Nephron (organoid): Measurements from ENCODE around the gene MYOZ3.

Experiments
- H3K27ac Mint-ChIP-seq, 3 experiments: 2 replicates each; pipeline ENCODE4 v1.8.0; 2020; ENCODE audit warnings: mixed read lengths in 3 of 3, mild to moderate bottlenecking in 2 of 3, moderate library complexity in 1 of 3
- H3K27me3 Mint-ChIP-seq: 2 replicates; pipeline ENCODE4 v1.8.0; 2021; ENCODE audit warnings: low read depth, mild to moderate bottlenecking, moderate library complexity, mixed read lengths
- H3K36me3 Mint-ChIP-seq: 2 replicates; pipeline ENCODE4 v1.8.0; 2020; ENCODE audit warnings: low read depth, mixed read lengths
- H3K4me1 Mint-ChIP-seq: 2 replicates; pipeline ENCODE4 v1.8.0; 2020; ENCODE audit warnings: mixed read lengths
- H3K4me3 Mint-ChIP-seq, 3 experiments: 2 replicates each; pipeline ENCODE4 v1.8.0; 2020; ENCODE audit warnings: mild to moderate bottlenecking in 3 of 3, mixed read lengths in 3 of 3, moderate library complexity in 2 of 3
- H3K9me3 Mint-ChIP-seq: 2 replicates; pipeline ENCODE4 v1.8.0; 2020; ENCODE audit warnings: mixed read lengths
- TF ChIP-seq, protein P1 (sequence below), 3 experiments: fragments of 200-600 bp; sonication (generic); IDR thresholded peaks; one replicate each; pipeline ENCODE4 v1.5.0; 2021; ENCODE audit warnings: antibody characterized with exemption in 3 of 3; ENCODE audit not compliant: unreplicated experiment in 3 of 3

The MYOZ3 gene

DNA sequence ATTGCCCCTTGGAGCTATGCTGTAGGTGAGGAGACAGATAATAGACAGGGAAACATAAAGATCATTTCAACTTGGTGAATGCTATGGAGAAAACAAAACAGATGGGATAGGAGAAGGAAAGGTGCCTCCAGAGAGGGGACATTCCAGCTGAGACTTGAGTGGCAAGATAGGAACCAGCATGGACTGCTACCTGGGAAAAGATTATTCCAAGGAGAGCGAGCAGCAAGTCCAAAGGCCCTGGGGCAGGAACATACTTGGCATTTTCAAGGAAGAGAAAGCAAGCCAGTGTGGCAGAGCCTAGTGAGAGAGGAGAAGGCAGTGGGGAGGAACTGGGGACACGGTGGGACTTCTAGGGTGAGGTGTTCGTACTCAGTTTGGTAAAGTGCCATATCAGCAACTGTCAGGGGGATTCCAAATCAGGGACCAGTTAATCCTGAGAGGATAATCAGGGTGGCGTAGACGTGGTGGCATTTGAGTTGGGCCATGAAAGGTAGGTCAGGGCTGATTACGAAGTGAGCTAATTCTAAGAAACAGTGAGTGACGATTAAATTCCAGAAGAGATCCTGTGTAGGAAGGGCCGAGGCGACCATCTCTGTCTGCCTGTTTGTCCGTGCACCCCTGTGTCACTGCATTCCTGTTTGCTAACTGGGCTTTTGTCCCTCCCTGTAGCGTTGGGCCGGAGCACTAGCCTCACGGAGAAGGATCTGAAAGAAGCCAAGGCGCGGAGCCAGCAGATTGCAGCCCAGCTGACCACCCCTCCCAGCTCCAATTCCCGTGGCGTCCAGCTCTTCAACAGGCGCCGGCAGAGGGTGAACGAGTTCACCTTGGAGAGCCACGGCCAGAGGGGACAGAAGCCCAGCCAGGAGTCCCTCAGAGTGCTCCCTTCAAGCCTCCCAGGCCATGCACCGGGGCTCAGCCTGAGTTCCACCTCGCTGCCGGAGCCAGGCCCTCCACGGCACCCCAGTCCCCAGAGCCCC, 13.5 kb upstream of the MYOZ3 start:
- TF ChIP-seq, protein P1, sequence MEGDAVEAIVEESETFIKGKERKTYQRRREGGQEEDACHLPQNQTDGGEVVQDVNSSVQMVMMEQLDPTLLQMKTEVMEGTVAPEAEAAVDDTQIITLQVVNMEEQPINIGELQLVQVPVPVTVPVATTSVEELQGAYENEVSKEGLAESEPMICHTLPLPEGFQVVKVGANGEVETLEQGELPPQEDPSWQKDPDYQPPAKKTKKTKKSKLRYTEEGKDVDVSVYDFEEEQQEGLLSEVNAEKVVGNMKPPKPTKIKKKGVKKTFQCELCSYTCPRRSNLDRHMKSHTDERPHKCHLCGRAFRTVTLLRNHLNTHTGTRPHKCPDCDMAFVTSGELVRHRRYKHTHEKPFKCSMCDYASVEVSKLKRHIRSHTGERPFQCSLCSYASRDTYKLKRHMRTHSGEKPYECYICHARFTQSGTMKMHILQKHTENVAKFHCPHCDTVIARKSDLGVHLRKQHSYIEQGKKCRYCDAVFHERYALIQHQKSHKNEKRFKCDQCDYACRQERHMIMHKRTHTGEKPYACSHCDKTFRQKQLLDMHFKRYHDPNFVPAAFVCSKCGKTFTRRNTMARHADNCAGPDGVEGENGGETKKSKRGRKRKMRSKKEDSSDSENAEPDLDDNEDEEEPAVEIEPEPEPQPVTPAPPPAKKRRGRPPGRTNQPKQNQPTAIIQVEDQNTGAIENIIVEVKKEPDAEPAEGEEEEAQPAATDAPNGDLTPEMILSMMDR (IDR thresholded peaks at IDR 0.05; ENCODE audit: unreplicated experiment in 3 of 3) = no peak
- no peaks in the 10 kb centered on the region for H3K9me3 Mint-ChIP-seq
- peaks cover 31% of the 10 kb centered on the region for H3K36me3 Mint-ChIP-seq
- peak overlapping the region; percentile 77 to 91 (median 86) for H3K27ac Mint-ChIP-seq
- peak overlapping the region; percentile 2 to 33 (median 6) for H3K4me3 Mint-ChIP-seq
- peaks cover 75% of the 10 kb centered on the region for H3K4me1 Mint-ChIP-seq
- no peaks in the 10 kb centered on the region for H3K27me3 Mint-ChIP-seq

DNA sequence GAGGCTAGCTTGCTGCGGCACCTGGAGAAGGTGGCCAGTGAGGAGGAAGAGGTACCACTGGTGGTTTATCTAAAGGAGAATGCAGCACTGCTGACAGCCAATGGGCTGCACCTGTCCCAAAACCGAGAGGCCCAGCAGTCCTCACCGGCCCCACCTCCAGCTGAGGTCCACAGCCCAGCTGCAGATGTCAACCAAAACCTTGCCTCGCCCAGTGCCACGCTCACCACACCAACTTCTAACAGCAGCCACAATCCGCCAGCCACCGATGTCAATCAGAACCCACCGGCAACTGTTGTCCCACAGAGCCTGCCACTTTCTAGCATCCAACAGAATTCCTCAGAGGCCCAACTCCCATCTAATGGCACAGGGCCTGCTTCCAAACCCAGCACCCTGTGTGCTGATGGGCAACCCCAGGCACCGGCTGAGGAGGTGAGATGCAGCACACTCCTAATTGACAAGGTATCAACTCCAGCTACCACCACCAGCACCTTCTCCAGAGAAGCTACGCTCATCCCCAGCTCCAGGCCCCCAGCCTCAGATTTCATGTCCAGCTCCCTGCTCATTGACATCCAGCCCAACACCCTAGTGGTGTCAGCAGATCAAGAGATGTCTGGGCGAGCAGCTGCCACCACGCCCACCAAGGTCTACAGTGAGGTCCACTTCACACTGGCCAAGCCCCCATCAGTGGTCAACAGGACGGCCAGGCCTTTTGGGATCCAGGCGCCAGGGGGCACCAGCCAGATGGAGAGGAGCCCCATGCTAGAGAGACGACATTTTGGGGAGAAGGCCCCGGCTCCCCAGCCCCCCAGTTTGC, 12.6 kb upstream of the MYOZ3 start:
- peaks cover 26% of the 10 kb centered on the region for H3K36me3 Mint-ChIP-seq
- H3K4me3 Mint-ChIP-seq = peak overlapping the region in 2 of 3 experiments; percentile 27 to 42
- peaks cover 75% of the 10 kb centered on the region for H3K4me1 Mint-ChIP-seq
- TF ChIP-seq, protein P1 (IDR thresholded peaks at IDR 0.05; ENCODE audit: unreplicated experiment in 3 of 3) = no peak
- peak overlapping the region; percentile 79 to 91 (median 83) for H3K27ac Mint-ChIP-seq
- H3K27me3 Mint-ChIP-seq = no peaks in the 10 kb centered on the region
- no peaks in the 10 kb centered on the region for H3K9me3 Mint-ChIP-seq

DNA sequence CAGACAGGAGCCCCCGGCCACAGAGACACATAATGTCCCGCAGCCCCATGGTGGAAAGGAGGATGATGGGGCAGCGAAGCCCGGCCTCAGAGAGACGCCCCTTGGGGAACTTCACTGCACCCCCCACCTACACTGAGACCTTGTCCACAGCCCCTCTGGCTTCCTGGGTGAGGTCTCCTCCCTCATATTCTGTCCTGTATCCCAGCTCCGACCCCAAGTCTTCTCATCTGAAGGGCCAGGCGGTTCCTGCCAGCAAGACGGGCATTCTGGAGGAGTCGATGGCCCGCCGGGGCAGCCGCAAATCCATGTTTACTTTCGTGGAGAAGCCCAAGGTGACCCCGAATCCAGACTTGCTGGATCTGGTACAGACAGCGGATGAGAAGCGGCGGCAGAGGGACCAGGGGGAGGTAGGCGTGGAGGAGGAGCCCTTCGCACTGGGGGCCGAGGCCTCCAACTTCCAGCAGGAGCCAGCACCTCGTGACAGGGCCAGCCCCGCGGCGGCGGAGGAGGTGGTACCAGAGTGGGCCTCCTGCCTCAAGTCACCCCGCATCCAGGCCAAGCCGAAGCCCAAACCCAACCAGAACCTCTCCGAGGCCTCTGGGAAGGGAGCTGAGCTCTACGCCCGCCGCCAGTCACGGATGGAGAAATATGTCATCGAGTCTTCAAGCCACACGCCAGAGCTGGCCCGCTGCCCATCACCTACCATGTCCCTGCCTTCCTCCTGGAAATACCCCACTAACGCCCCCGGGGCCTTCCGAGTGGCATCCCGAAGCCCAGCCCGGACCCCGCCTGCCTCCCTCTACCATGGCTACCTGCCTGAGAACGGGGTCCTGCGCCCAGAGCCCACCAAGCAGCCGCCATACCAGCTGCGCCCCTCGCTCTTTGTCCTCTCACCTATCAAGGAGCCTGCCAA, 11.7 kb upstream of the MYOZ3 start:
- H3K9me3 Mint-ChIP-seq = no peaks in the 10 kb centered on the region
- peaks cover 30% of the 10 kb centered on the region for H3K36me3 Mint-ChIP-seq
- H3K4me1 Mint-ChIP-seq = peaks cover 78% of the 10 kb centered on the region
- TF ChIP-seq, protein P1 (IDR thresholded peaks at IDR 0.05; ENCODE audit: unreplicated experiment in 3 of 3) = no peak
- H3K4me3 Mint-ChIP-seq = no peak overlapping the region
- H3K27ac Mint-ChIP-seq = peak overlapping the region; percentile 75 to 91 (median 83)
- no peaks in the 10 kb centered on the region for H3K27me3 Mint-ChIP-seq

DNA sequence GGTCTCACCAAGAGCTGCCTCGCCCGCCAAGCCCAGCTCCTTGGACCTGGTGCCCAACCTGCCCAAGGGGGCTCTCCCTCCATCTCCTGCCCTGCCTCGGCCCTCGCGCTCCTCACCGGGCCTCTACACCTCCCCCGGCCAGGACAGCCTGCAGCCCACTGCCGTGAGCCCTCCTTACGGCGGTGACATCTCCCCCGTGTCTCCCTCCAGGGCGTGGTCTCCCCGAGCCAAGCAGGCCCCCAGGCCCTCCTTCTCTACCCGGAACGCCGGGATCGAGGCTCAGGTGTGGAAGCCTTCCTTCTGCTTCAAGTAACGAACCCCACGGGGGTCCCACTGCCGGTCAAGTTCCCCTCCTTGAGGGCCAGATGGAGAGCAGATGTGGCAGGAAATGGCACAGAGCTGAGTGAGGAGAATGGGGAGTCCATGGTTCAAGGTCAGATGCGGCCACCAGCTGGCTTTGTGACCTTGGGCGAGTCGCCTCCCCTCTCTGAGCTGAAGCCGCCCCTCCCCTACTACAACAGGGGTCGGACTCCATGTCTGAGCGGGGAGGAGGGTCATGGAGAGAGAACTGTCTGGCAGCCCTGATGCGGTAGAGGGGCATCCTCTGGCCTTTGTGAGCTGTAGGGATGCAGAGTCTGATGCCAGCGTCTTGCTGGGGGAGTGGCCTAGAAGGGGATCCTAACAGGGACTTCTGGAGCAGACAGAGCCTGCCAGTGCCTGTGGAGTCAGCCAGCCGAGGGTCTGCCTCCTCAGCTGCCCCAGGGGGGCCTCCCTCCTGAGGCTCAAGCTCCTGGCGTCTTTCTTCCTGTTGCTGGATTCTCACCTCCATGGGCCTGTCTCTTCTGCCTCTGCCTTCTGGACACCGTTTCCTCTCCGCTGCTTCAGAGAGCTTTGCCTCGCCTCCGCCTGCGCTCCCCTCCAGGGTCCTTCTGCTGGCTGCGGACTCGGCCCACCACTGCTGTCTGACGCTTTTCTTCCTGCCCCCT, 10.7 kb upstream of the MYOZ3 start:
- Mint-ChIP-seq H3K9me3 (no peaks in the 10 kb centered on the region), H3K4me3 (peak overlapping the region in 1 of 3 experiments; percentile 15), H3K27me3 (no peaks in the 10 kb centered on the region), H3K36me3 (peaks cover 30% of the 10 kb centered on the region), H3K27ac (peak overlapping the region; percentile 74 to 79 (median 75)), H3K4me1 (peaks cover 72% of the 10 kb centered on the region)
- TF ChIP-seq, protein P1 (IDR thresholded peaks at IDR 0.05; ENCODE audit: unreplicated experiment in 3 of 3) = no peak
